ENCODE results near the gene TSHB. TPM values are rescaled to one million over a fixed set of nuclear protein-coding genes. Genes with fewer than 3 reads are reported as not detected.

Gene TSHB
- total RNA-seq, 6 donors from 2014 or later, result not detected

DNA sequence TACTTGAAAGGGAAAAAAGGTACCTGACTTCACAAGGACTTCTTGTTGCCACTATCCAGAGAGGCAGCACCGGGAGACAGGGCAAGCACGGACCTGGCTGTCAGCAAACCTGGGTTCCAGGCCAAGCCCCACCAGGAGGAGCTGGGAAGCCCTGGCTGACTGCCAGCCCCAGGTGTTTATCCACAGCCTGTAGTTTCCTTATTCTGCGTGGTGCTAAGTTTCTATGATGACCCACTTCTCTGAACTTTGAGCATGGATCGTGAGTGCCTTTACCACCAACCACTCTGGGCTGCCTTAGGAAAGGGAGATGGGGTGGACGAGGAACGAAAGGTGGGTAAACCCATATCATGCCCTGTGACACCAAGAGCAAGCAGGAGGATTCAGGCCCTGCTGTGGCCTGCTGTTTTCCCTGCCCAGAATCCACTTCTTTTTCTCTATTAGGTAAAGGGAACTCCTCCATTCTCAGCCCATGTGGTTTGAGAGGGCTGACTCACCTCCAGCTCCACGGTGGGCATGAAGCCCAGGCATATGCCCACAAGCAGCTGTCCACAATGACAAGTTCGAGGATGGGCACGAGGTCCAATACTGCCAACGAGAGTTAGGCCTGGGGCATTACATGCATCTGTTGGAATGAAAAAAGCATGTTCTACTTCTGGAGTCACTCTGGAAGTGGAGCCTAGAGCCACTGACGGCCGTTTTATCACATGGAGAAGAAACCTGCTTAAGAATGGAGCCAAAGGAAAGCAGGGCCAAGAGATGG lies 39.4 kb downstream of the TSHB start:
- TF ChIP-seq EP300 (IDR thresholded peaks at IDR 0.05), result no peak
- TF ChIP-seq POLR2AphosphoS5 (IDR thresholded peaks at IDR 0.05), result no peak
- TF ChIP-seq, protein P1, sequence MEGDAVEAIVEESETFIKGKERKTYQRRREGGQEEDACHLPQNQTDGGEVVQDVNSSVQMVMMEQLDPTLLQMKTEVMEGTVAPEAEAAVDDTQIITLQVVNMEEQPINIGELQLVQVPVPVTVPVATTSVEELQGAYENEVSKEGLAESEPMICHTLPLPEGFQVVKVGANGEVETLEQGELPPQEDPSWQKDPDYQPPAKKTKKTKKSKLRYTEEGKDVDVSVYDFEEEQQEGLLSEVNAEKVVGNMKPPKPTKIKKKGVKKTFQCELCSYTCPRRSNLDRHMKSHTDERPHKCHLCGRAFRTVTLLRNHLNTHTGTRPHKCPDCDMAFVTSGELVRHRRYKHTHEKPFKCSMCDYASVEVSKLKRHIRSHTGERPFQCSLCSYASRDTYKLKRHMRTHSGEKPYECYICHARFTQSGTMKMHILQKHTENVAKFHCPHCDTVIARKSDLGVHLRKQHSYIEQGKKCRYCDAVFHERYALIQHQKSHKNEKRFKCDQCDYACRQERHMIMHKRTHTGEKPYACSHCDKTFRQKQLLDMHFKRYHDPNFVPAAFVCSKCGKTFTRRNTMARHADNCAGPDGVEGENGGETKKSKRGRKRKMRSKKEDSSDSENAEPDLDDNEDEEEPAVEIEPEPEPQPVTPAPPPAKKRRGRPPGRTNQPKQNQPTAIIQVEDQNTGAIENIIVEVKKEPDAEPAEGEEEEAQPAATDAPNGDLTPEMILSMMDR (IDR thresholded peaks at IDR 0.05), result no peak
- no peak for TF ChIP-seq POLR2A (IDR thresholded peaks at IDR 0.05)
- H3K9me3 ChIP-seq, result no peaks in the 10 kb centered on the region
- no peak overlapping the region for H3K27ac ChIP-seq
- no peak for ATAC-seq (ENCODE audit: low FRiP score in 2 of 2)
- H3K27me3 ChIP-seq, result no peaks in the 10 kb centered on the region
- DNase-seq, result no peak
- no peak overlapping the region for H3K4me3 ChIP-seq
- H3K36me3 ChIP-seq, result no peaks in the 10 kb centered on the region
- peaks cover 0 to 15% (median 4%) of the 10 kb centered on the region in 4 donors for H3K4me1 ChIP-seq
- WGBS, 2 donors, result 68 to 71% methylated on average over 8 to 12 of the region's 12 CpGs

DNA sequence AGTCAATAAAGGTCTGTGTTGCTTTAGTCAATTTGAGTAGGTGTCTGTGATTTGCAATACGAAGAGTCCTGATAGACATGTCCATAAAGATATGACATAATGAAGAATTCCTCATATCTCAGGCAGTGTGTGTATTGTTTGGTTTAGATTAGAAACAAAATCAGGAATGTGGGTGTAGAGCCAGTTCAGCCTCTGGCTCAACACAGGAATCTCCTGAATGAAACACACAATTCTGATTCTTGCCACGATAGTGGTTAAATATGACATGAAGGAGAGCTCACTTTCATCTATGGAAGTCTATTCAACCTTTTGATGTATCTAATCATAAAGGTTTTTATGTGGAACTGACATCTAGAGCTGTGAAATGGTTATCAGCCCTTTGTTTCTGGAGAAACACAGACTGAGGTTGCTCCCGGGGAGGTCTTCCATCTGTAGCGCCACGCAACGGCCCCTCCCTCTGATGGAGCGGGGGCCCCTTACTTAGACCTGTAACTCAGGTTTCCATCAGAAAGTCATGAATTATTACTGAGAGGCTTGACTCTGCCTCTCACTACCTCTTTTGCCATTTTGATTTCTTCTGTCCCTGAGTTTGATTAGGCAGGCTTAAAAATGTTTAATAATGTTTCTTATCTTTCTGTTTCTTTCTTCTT lies 40.2 kb downstream of the TSHB start:
- Histone ChIP-seq H3K4me3 (no peak overlapping the region), H3K27me3 (no peaks in the 10 kb centered on the region), H3K9me3 (no peaks in the 10 kb centered on the region), H3K4me1 (peaks cover 0 to 16% (median 4%) of the 10 kb centered on the region in 4 donors), H3K36me3 (no peaks in the 10 kb centered on the region), H3K27ac (no peak overlapping the region)
- no peak for TF ChIP-seq POLR2A (IDR thresholded peaks at IDR 0.05)
- no peak for TF ChIP-seq EP300 (IDR thresholded peaks at IDR 0.05)
- TF ChIP-seq, protein P1 (IDR thresholded peaks at IDR 0.05), result no peak
- TF ChIP-seq POLR2AphosphoS5 (IDR thresholded peaks at IDR 0.05), result no peak
- ATAC-seq (ENCODE audit: low FRiP score in 2 of 2) (no peak), DNase-seq (no peak)
- WGBS, 2 donors, result 77 to 79% methylated on average over 7 of the region's 7 CpGs

DNA sequence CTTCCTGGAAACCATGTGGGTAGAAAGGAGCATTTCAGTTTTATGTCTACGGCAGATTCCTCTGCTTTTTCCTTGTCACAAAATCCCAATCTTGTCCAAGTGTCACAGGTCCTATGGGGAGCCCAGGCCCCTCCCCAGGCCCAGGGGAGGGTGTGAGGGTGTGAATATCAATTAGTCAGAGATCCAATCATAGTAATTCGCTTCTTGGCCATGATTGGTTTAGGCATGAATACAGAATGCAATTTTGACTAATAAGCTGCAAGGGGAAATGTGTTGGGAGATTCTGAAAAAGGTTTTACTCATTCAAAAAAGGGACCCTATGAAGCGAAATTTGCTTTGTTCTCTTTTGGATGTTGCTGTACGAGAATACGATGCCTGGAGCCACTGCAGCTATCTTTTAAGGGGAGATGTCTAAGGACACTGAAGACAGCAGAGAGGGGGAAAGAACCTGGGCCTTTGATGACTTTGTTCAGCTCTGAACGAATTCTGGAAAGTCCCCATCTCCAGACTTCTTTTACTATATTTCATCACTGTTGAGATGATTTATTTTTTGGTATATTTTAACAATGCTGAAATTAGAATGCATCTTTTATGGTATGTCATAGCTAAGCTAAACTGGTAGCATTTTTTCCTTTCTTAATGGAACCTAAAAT lies 41.5 kb downstream of the TSHB start:
- Histone ChIP-seq H3K36me3 (no peaks in the 10 kb centered on the region), H3K4me1 (peaks cover 0 to 16% (median 4%) of the 10 kb centered on the region in 4 donors), H3K4me3 (no peak overlapping the region), H3K9me3 (no peaks in the 10 kb centered on the region), H3K27ac (no peak overlapping the region), H3K27me3 (no peaks in the 10 kb centered on the region)
- TF ChIP-seq EP300 (IDR thresholded peaks at IDR 0.05), result no peak
- TF ChIP-seq POLR2A (IDR thresholded peaks at IDR 0.05), result no peak
- no peak for TF ChIP-seq POLR2AphosphoS5 (IDR thresholded peaks at IDR 0.05)
- TF ChIP-seq, protein P1 (IDR thresholded peaks at IDR 0.05), result no peak
- WGBS, 2 donors, result 90 to 92% methylated on average over 6 of the region's 6 CpGs
- ATAC-seq (ENCODE audit: low FRiP score in 2 of 2), result no peak
- DNase-seq, result no peak

DNA sequence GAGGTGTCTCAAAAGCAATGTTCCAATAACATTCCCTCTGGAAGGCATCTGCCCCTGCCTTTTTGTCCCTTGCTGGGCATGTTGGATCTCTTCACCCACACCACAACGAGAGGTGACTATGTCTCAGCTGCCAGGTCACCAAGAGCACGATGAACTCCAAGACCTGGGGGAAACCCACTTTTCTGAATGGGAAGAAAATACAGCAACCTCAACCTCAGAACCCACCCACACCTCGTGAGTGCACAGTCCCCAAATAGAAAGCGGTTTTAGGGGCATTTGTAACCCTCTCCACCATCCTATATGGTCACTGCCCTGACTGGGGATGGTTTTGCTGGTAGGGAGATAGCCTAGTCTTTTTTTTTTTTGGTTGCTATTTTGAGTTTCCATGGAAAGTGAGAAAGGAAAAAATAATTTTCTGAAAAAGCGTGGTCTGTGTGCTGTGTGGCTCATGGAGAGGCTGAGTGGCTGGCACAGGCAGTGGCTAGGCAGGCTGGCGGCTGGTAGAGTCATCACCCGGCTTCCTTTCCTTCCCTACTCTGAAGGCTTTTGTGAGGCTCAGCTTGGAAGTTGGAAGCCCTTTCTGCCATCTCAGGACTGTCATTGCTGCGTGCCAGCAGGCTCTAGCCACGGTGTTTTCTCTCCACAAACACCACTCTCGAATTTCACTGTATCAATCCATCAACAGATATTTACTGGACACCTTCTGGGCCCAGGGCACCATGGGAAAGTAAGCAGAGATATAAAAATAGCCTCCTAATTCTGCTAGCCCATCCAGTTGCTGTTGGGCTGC lies 43.9 kb downstream of the TSHB start:
- Histone ChIP-seq H3K4me3 (no peak overlapping the region), H3K36me3 (no peaks in the 10 kb centered on the region), H3K4me1 (peaks cover 0 to 16% (median 4%) of the 10 kb centered on the region in 4 donors), H3K27ac (no peak overlapping the region), H3K27me3 (no peaks in the 10 kb centered on the region), H3K9me3 (no peaks in the 10 kb centered on the region)
- no peak for DNase-seq
- TF ChIP-seq POLR2AphosphoS5 (IDR thresholded peaks at IDR 0.05) (peak in 1 of 2 donors; percentile 10), POLR2A (IDR thresholded peaks at IDR 0.05) (no peak)
- 66 to 68% methylated on average over 9 to 10 of the region's 10 CpGs for WGBS, 2 donors
- ATAC-seq (ENCODE audit: low FRiP score in 2 of 2), result no peak
